Measurements from ENCODE around the gene UBC. TPM values are rescaled to one million over a fixed set of nuclear protein-coding genes. Genes with fewer than 3 reads are reported as not detected.
"Not testable (repeated sequence)": the region's sequence is repeated elsewhere in the genome, so short reads cannot be mapped to it uniquely, and the experiment has no call there.

The UBC gene
- total RNA-seq, 4 donors from 2014 or later = 1,267 to 2,383 (median 1,576) TPM

DNA sequence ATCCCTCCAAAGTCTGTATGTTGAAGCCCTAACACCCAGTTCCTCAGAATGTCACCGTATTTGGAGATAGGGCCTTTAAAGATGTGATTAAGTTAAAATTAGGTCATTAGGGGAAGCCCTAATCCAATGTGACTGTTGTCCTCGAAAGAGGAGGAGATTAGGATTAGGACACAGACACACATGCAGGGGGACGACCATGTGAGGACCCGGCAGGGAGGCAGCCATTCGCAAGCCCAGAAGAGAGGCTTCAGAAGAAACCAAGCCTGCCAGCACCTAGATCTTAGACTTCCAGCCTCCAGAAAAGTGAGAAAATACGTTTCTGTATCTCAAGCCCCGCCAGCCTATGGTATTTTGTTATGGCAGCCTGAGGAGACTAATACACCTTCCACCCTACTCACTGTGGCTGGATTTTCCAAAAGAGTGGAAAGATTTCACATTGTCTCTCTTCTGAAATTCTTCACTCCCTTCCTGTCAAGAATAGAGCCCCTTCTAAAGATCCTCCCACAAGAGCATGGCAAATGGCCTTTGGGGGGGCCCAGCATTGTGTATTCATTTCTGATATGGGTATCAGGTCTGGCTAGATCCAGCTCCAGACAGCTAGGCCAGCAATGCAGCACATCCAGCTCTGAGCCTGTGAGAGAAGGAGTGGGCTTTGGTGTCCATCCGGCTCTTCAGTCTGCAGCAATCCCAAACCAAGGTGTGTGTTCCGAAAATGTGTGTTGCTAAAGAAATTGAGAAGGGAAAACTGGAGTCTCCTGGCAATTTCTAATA is 15.4 kb upstream of the UBC start:
- peaks cover 13 to 20% (median 15%) of the 10 kb centered on the region in 4 donors for H3K4me1 ChIP-seq
- H3K36me3 ChIP-seq = no peaks in the 10 kb centered on the region
- 89% methylated on average over 9 of the region's 9 CpGs for WGBS
- intact Hi-C loops (cut with DNase I) = loop anchor here (10.0 kb wide), 1 partner anchor 955 kb away; the partner anchor contains the start of genes CCDC92 and ZNF664
- H3K9me3 ChIP-seq = no peaks in the 10 kb centered on the region
- peak overlapping the region in 1 of 4 donors; percentile 93 for H3K27ac ChIP-seq (replicated peaks in 1 of 4)
- no peak for DNase-seq (ENCODE audit: extremely low spot score)
- TF ChIP-seq EP300 (IDR thresholded peaks at IDR 0.05) = no peak
- TF ChIP-seq POLR2A (IDR thresholded peaks at IDR 0.05; ENCODE audit: low read depth) = no peak
- TF ChIP-seq, protein P1, sequence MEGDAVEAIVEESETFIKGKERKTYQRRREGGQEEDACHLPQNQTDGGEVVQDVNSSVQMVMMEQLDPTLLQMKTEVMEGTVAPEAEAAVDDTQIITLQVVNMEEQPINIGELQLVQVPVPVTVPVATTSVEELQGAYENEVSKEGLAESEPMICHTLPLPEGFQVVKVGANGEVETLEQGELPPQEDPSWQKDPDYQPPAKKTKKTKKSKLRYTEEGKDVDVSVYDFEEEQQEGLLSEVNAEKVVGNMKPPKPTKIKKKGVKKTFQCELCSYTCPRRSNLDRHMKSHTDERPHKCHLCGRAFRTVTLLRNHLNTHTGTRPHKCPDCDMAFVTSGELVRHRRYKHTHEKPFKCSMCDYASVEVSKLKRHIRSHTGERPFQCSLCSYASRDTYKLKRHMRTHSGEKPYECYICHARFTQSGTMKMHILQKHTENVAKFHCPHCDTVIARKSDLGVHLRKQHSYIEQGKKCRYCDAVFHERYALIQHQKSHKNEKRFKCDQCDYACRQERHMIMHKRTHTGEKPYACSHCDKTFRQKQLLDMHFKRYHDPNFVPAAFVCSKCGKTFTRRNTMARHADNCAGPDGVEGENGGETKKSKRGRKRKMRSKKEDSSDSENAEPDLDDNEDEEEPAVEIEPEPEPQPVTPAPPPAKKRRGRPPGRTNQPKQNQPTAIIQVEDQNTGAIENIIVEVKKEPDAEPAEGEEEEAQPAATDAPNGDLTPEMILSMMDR (IDR thresholded peaks at IDR 0.05) = no peak
- TF ChIP-seq POLR2AphosphoS5 (IDR thresholded peaks at IDR 0.05) = no peak
- H3K4me3 ChIP-seq = no peak overlapping the region
- no peaks in the 10 kb centered on the region for H3K27me3 ChIP-seq

DNA sequence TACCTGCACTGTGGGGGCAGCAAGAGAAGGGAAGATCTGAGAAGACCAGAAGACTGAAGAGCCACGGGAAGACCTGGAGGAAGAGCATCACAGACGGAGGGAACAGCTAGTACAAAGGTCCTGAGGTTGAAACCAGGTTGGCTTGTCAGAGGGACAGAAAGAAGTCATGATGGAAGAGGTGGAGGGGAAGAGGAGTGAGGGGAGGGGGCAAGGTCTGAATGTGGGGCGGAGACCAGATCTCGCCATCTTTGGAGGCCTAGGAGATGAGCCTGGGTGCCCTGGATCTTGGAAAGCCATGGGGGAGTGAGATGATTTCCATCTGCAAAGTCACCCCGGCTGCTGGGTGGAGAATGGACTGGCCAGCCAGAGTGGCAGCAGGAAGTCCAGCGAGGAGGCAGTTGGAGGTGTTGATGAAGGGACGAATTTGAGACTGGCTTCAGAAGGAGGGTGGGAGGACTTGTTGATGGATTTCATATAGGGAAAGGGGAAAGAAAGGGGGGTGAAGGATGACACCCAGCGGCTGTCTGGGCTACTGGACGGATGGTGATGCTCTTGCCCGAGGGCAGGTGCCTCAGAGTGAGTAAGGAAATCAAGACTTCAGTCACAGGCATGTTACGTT is 14.6 kb upstream of the UBC start:
- Histone ChIP-seq H3K4me1 (peaks cover 13 to 20% (median 17%) of the 10 kb centered on the region in 4 donors), H3K36me3 (no peaks in the 10 kb centered on the region), H3K4me3 (no peak overlapping the region), H3K27ac (replicated peaks in 1 of 4) (peak overlapping the region; percentile 90 to 94 (median 92)), H3K9me3 (no peaks in the 10 kb centered on the region), H3K27me3 (no peaks in the 10 kb centered on the region)
- 88% methylated on average over 11 of the region's 11 CpGs for WGBS
- TF ChIP-seq POLR2A (IDR thresholded peaks at IDR 0.05; ENCODE audit: low read depth) (no peak), EP300 (IDR thresholded peaks at IDR 0.05) (no peak), POLR2AphosphoS5 (IDR thresholded peaks at IDR 0.05) (no peak)
- TF ChIP-seq, protein P1 (IDR thresholded peaks at IDR 0.05) = no peak
- DNase-seq (ENCODE audit: extremely low spot score) = no peak
- intact Hi-C loops (cut with DNase I) = no loop called here

DNA sequence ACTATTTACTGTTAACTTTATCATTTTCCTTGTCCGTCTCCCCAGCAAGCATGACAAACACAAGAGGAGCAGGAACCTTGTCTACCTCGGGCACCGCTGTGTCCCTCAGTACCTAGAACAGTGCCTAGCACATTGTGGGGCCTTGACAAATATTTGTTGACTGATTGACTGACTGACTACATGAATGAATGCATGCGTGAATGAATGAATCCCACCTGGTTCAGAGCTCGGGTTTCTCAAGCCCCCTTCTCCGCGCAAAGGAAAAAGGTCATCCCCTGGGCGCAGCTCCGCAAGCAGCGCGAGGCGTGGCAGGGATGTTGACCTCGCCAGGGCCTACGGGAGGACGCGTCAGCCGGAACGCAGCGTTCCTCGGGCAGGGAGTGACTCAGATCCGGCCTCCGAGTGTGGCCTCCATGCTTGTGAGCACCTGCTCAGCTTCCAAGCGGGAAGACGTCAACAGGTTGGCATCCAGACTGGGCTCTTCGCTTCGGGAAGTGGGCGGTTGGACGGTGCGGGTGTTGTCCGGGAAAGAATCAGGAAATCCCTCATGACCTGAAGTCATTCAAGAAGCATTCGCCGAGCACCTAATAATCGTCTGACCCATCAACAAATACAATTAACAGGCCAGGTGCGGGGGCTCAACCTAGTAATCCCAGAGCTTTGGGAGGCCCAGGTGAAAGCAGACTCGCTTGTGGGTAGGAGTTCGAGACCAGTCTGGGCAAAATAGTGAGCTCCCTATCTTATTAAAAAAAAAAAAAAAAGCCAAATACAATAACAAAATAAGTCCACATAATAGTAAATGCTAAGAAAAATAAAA is 13.9 kb upstream of the UBC start:
- 31% methylated on average over 28 of the region's 36 CpGs for WGBS
- intact Hi-C loops (cut with DNase I) = no loop called here
- no peak for DNase-seq (ENCODE audit: extremely low spot score)
- H3K27me3 ChIP-seq = no peaks in the 10 kb centered on the region
- H3K4me3 ChIP-seq = peak overlapping the region; percentile 63 to 69 (median 66)
- peak; percentile 92 for TF ChIP-seq EP300 (IDR thresholded peaks at IDR 0.05)
- TF ChIP-seq POLR2AphosphoS5 (IDR thresholded peaks at IDR 0.05) = peak; percentile 91 to 97
- TF ChIP-seq, protein P1 (IDR thresholded peaks at IDR 0.05) = no peak
- TF ChIP-seq POLR2A (IDR thresholded peaks at IDR 0.05; ENCODE audit: low read depth) = no peak
- no peaks in the 10 kb centered on the region for H3K9me3 ChIP-seq
- peak overlapping the region; percentile 90 to 94 (median 92) for H3K27ac ChIP-seq (replicated peaks in 1 of 4)
- H3K36me3 ChIP-seq = no peaks in the 10 kb centered on the region
- peaks cover 13 to 20% (median 17%) of the 10 kb centered on the region in 4 donors for H3K4me1 ChIP-seq

DNA sequence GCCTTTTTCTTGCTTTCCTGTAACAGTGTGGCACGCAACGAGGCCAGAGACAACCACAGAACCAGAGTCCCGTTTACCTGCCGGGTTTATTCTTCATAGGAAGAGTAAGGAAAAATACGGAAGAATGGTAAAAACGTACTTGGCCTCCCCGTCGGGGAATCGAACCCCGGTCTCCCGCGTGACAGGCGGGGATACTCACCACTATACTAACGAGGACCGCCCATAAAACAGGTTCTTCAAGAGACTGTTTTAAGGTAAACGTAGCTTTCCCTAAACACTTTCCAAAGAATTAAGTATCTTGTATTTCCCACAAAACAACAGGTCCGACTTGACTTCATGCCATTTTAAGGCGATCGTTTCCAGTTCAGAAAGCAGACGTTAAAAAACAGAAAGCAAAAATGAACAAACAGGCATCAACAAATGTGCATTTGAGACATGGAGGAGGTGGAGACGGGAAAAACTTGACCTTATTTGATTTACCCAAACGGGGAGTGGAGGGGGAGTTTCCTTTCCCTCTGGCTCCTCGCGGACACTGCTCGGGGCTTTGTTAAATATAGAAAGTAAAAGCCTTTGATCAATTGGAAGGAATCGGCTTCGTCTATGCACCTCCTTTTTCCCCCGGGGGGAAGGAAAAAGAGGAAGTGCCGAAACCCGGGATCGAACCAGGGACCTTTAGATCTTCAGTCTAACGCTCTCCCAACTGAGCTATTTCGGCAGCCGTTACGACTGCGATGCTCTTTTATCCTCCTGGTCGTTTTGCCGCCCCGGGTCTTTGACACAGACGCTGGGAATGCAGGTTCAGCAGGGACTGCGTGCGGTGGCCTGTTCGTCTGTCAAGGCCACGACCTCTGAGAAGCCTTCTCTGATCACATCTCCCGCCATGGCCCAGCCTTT is 13.0 kb upstream of the UBC start:
- intact Hi-C loops (cut with DNase I) = no loop called here
- Histone ChIP-seq H3K27me3 (no peaks in the 10 kb centered on the region), H3K4me3 (peak overlapping the region; percentile 63 to 69 (median 66)), H3K4me1 (peaks cover 15 to 22% (median 19%) of the 10 kb centered on the region in 4 donors), H3K27ac (replicated peaks in 1 of 4) (peak overlapping the region; percentile 90 to 94 (median 92)), H3K9me3 (no peaks in the 10 kb centered on the region), H3K36me3 (no peaks in the 10 kb centered on the region)
- TF ChIP-seq EP300 (IDR thresholded peaks at IDR 0.05) (no peak), POLR2AphosphoS5 (IDR thresholded peaks at IDR 0.05) (peak in 1 of 2 donors; percentile 82)
- 0% methylated on average over 45 of the region's 45 CpGs for WGBS
- DNase-seq (ENCODE audit: extremely low spot score) = peak; percentile 99

DNA sequence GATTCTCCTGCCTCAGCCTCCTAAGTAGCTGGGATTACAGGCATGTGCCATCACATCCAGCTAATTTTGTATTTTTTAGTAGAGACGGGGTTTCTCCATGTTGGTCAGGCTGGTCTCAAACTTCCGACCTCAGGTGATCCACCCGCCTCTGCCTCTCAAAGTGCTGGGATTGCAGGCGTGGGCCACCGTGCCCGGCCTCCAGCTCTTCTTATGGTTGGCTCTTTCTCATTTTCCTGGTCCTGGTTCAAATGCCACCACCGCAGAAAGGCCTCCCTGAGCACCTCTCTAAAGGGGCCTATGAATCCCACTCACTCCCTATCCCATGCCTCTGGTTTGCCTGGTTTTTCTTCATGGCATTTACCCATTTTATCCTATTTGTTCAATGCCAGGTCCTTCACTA is 11.3 kb upstream of the UBC start:
- H3K36me3 ChIP-seq; H3K4me3 ChIP-seq; DNase-seq (ENCODE audit: extremely low spot score); H3K27me3 ChIP-seq; intact Hi-C loops (cut with DNase I); H3K9me3 ChIP-seq: not testable (repeated sequence)
- H3K27ac ChIP-seq (replicated peaks in 1 of 4) = peak overlapping the region in 1 of 4 donors; percentile 93
- peaks cover 24 to 38% (median 35%) of the 10 kb centered on the region in 4 donors for H3K4me1 ChIP-seq
- 90% methylated on average over 7 of the region's 7 CpGs for WGBS

All from esophagus muscularis mucosa (tissue), 4 donors.